OCI-LY7 (cell line): ENCODE results near the gene WNT7B. TPM values are rescaled to one million over a fixed set of nuclear protein-coding genes. Genes with fewer than 3 reads are reported as not detected.

ENCODE experiments used
- BruUV-seq: library from RNA; stranded (reverse); fragments of 400-500 nt; replicated peaks from 2 replicates; lab custom pipeline; 2021; lab: Mats Ljungman, UMichigan
- CTCF ChIA-PET: fragments of 300-600 bp; sonication (Branson Sonifier 250); formaldehyde crosslinking; loops from one replicate; lab custom pipeline; 2022; ENCODE audit warnings: antibody characterized with exemption; ENCODE audit not compliant: unreplicated experiment; lab: Charles Lee
- POLR2A ChIA-PET: fragments of 300-600 bp; sonication (Branson Sonifier 250); formaldehyde crosslinking; loops from one replicate; lab custom pipeline; 2022; ENCODE audit warnings: antibody characterized with exemption; lab: Charles Lee
- DNase-seq: peaks from one replicate; pipeline ENCODE4 v3.0.0-alpha.2; 2015; ENCODE audit warnings: low spot score
- H2AFZ ChIP-seq: fragments of 200-600 bp; sonication (generic), shearing (Covaris generic); 2 replicates; pipeline ENCODE4 v1.6.1; 2014; ENCODE audit warnings: mild to moderate bottlenecking, antibody characterized with exemption, low read length, moderate library complexity
- H3K27ac ChIP-seq: fragments of 200-600 bp; sonication (generic); 2 replicates; pipeline ENCODE4 v1.5.1; 2014; ENCODE audit warnings: mixed run types, low read depth, mild to moderate bottlenecking, moderate library complexity, low read length, inconsistent platforms; ENCODE audit not compliant: poor library complexity, severe bottlenecking
- H3K36me3 ChIP-seq: fragments of 200-600 bp; sonication (generic); 2 replicates; pipeline ENCODE4 v1.6.1; 2014; ENCODE audit warnings: mild to moderate bottlenecking, antibody characterized with exemption, low read length, moderate library complexity, mixed read lengths; ENCODE audit not compliant: insufficient read depth
- H3K4me1 ChIP-seq: fragments of 200-600 bp; sonication (generic); 2 replicates; pipeline ENCODE4 v1.5.1; 2014; ENCODE audit warnings: mild to moderate bottlenecking, low read length; ENCODE audit not compliant: insufficient read depth, poor library complexity, severe bottlenecking
- H3K4me2 ChIP-seq: fragments of 200-600 bp; sonication (generic); 2 replicates; pipeline ENCODE4 v1.6.1; 2014; ENCODE audit warnings: mild to moderate bottlenecking, low read length
- H3K4me3 ChIP-seq: fragments of 200-600 bp; sonication (generic); 2 replicates; pipeline ENCODE4 v1.5.1; 2014; ENCODE audit warnings: mild to moderate bottlenecking, low read depth, low read length; ENCODE audit not compliant: poor library complexity, severe bottlenecking
- H3K79me2 ChIP-seq: fragments of 200-600 bp; sonication (generic); 2 replicates; pipeline ENCODE4 v1.6.1; 2016; ENCODE audit warnings: low read depth, mild to moderate bottlenecking, low read length, moderate library complexity, mixed read lengths; ENCODE audit not compliant: insufficient read depth
- H3K9me2 ChIP-seq: fragments of 200-600 bp; sonication (generic); 2 replicates; pipeline ENCODE4 v1.6.1; 2016; ENCODE audit warnings: mild to moderate bottlenecking, low read length, mixed read lengths; ENCODE audit not compliant: insufficient read depth
- H3K9me3 ChIP-seq: fragments of 200-600 bp; sonication (generic); 2 replicates; pipeline ENCODE4 v1.6.1; 2014; ENCODE audit warnings: mild to moderate bottlenecking, mixed run types, low read length, mixed read lengths
- H4K20me1 ChIP-seq: fragments of 200-600 bp; sonication (generic); 2 replicates; pipeline ENCODE4 v1.6.1; 2014; ENCODE audit warnings: mild to moderate bottlenecking, antibody characterized with exemption, low read length, moderate library complexity, mixed read lengths; ENCODE audit not compliant: insufficient read depth
- EZH2phosphoT487 ChIP-seq: fragments of 200-600 bp; sonication (generic); IDR thresholded peaks from 2 replicates; pipeline ENCODE4 v1.6.1; 2018; ENCODE audit warnings: low read depth, borderline replicate concordance, mild to moderate bottlenecking, mixed run types, antibody characterized with exemption, low read length, moderate library complexity, mixed read lengths
- intact Hi-C: fragments of 100-400 bp; cut with micrococcal nuclease; formaldehyde crosslinking; loops from one replicate; pipeline ENCODE4 v1.10.0; 2022; ENCODE audit not compliant: unreplicated experiment
- total RNA-seq, 2 experiments: library from RNA; depleted of rRNA in 1 of 2; stranded (reverse); fragments of >200 nt in 1 of 2; shearing (Covaris generic) in 1 of 2; gene quantifications; 2 replicates each; pipeline ENCODE4 v1.2.3, GENCODE V29; 2014 to 2022
- TF ChIP-seq, protein P1 (sequence below): fragments of 200-600 bp; sonication (generic); conservative IDR thresholded peaks from 2 replicates; pipeline ENCODE4 v1.5.1; 2014; ENCODE audit warnings: mild to moderate bottlenecking, antibody characterized with exemption, low read length, moderate library complexity, mixed read lengths

Gene WNT7B
- total RNA-seq, 2 experiments from 2014 or later, result not detected

DNA sequence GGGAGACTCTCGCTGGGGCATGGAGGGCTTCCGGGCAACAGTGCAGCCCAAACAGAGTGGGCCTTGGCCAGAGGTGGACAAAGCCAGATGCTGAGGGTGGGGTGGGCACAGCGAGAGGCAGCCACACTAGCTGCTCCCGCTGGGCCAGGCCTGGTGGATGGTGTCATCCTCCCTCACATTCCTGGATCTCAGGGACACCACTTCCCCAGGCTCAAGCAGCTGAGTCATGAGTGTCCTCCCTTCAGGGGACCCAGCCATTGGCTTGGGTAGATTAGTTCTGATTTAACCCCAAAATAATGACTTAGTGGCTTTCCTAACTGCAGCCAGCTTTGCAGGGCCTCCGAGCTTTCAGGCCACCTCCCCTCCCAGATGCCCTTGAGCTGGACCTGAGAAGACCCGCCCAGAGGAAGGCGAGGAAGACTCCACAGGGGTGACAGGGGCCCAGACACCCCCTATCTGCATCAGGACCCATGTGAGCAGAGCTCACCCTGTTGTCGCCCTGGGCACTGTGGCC lies 25.9 kb upstream of the WNT7B start:
- no peaks in the 10 kb centered on the region for H3K79me2 ChIP-seq
- no peak for DNase-seq
- CTCF ChIA-PET, result no interaction called here
- no peaks in the 10 kb centered on the region for H3K9me2 ChIP-seq
- no peaks in the 10 kb centered on the region for H3K9me3 ChIP-seq
- POLR2A ChIA-PET, result no interaction called here
- H4K20me1 ChIP-seq, result no peaks in the 10 kb centered on the region
- intact Hi-C loops, result no loop called here
- no peak overlapping the region for H2AFZ ChIP-seq
- TF ChIP-seq, protein P1, sequence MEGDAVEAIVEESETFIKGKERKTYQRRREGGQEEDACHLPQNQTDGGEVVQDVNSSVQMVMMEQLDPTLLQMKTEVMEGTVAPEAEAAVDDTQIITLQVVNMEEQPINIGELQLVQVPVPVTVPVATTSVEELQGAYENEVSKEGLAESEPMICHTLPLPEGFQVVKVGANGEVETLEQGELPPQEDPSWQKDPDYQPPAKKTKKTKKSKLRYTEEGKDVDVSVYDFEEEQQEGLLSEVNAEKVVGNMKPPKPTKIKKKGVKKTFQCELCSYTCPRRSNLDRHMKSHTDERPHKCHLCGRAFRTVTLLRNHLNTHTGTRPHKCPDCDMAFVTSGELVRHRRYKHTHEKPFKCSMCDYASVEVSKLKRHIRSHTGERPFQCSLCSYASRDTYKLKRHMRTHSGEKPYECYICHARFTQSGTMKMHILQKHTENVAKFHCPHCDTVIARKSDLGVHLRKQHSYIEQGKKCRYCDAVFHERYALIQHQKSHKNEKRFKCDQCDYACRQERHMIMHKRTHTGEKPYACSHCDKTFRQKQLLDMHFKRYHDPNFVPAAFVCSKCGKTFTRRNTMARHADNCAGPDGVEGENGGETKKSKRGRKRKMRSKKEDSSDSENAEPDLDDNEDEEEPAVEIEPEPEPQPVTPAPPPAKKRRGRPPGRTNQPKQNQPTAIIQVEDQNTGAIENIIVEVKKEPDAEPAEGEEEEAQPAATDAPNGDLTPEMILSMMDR, result no peak
- TF ChIP-seq EZH2phosphoT487, result no peak
- no peak overlapping the region for H3K4me2 ChIP-seq
- H3K27ac ChIP-seq, result no peak overlapping the region
- no peak overlapping the region for H3K4me3 ChIP-seq
- H3K36me3 ChIP-seq, result no peaks in the 10 kb centered on the region
- peaks cover 42% of the 10 kb centered on the region for H3K4me1 ChIP-seq
- no TSS peak for BruUV-seq

DNA sequence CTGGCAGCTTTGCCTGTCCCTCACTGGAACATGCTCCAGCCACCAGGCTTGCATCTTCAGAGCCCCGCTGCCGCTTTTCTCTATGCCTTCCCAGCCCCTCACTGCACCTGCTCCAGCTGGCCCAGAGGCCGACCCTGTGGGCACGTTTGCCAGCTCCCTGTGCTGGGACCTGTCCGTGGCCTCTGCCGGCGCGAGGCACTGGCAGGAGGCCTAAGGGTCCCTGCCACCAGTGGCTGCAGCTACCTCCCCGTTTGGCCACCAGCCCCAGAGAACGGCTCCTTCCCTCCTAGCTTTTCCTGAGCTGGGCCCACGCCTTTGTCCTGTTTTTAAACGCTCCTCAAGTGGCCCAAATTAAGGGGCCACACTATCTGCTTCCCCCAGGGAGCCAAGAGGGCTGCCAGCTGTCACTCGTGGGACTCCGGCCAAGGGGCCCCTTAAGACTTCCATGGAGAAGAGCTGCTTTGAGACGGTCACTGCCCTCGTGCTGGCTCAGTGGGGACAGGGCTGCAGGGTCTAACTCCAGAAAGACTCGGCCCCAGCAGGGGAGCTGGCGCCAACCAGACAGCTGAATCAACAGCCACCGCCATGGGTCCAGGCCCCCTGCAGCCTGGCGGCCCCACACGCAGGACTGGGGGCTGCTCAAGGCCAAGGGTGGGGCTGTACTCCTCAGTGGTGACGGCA lies 24.6 kb upstream of the WNT7B start:
- no peaks in the 10 kb centered on the region for H4K20me1 ChIP-seq
- H3K4me3 ChIP-seq, result no peak overlapping the region
- peaks cover 48% of the 10 kb centered on the region for H3K4me1 ChIP-seq
- ChIA-PET CTCF (no interaction called here), POLR2A (no interaction called here)
- H2AFZ ChIP-seq, result no peak overlapping the region
- no peak for DNase-seq
- BruUV-seq, result no TSS peak
- TF ChIP-seq, protein P1, result no peak
- no peak for TF ChIP-seq EZH2phosphoT487
- no peak overlapping the region for H3K27ac ChIP-seq
- H3K4me2 ChIP-seq, result no peak overlapping the region
- H3K79me2 ChIP-seq, result no peaks in the 10 kb centered on the region
- H3K36me3 ChIP-seq, result no peaks in the 10 kb centered on the region
- H3K9me2 ChIP-seq, result no peaks in the 10 kb centered on the region
- no peaks in the 10 kb centered on the region for H3K9me3 ChIP-seq
- intact Hi-C loops, result no loop called here

DNA sequence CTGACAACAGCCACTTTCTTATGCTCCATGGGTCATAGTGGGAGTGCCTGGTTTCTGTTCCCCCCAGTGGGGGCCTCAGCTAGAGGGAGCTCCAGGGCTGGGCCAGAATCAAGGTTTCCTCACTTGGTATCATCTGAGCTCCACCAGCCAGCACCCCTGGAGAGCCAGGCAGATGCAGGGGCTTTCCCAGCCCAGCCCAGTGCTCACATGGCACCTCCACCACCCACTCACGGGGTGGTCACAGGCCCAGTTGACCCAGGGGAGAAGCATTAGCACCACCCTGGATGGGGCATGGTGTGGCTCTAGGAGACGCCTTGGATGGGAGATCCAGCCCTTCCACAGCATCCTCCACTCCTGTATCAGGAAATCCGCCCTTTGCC lies 24.1 kb upstream of the WNT7B start:
- H3K79me2 ChIP-seq, result no peaks in the 10 kb centered on the region
- no peaks in the 10 kb centered on the region for H3K9me3 ChIP-seq
- no peak overlapping the region for H2AFZ ChIP-seq
- peak; percentile 28 for DNase-seq
- no peaks in the 10 kb centered on the region for H3K36me3 ChIP-seq
- no peak overlapping the region for H3K4me2 ChIP-seq
- ChIA-PET CTCF (no interaction called here), POLR2A (no interaction called here)
- no peaks in the 10 kb centered on the region for H3K9me2 ChIP-seq
- intact Hi-C loops, result no loop called here
- H4K20me1 ChIP-seq, result no peaks in the 10 kb centered on the region
- no TSS peak for BruUV-seq
- H3K4me1 ChIP-seq, result peaks cover 44% of the 10 kb centered on the region
- no peak overlapping the region for H3K4me3 ChIP-seq
- TF ChIP-seq, protein P1, result peak; percentile 50
- no peak for TF ChIP-seq EZH2phosphoT487
- no peak overlapping the region for H3K27ac ChIP-seq
